GDM1 (cell line): ENCODE results near the gene IL3.
A peak's percentile ranks its signal among the peaks of the same experiment; 100 is the strongest.
"Not testable (repeated sequence)": the region's sequence is repeated elsewhere in the genome, so short reads cannot be mapped to it uniquely, and the experiment has no call there.

Experiments
- DNase-seq: peaks from one replicate; lab custom pipeline; 2025; lab: John Stamatoyannopoulos, UW

Gene IL3

DNA sequence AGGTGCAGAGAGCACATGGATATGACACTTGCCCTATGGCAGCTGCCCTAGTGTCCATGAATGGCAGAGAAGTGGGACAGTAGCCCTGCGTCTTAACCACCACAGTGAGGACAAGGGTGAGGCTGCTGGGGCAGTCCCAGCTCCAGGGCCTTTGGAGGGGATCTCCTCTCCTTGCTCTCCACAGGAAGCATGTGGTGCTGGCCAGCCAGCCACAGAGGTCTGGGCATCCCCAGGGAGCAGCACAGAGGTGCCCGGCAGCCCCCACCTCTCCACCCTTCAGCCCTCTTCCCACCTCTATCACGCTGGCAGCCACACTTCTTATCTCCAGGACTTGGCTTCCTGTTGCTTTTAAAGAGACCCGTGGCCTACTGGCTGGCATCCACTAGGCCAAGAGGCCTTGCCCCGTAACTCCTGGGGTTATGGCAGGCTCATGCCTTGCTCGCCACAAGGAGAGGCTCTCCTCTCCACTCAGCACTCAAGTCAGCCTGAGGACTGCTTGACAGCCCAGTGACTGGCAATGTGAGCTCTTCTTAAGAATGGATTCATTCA lies 35.0 kb downstream of the IL3 start:
- DNase-seq = peak; percentile 38

DNA sequence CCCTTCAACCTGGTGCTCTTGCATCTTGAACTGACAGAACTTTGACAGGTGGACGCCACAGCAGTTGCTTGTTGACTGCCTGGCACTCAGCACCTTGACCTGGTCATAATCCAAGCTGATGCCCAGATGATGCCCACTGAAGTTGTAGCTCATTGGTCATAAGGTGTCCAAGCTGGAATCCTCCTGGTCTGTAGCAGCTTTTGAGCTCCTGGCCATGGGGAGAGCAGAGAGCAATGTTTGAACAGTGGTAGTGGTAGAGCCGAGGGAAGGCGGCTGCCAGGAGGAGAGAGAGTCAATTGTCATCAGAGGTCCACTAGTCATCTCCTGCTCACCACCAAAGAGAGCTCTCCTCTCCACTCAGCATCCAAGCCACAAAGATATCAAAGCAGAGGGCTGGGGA lies 36.4 kb downstream of the IL3 start:
- no peak for DNase-seq

DNA sequence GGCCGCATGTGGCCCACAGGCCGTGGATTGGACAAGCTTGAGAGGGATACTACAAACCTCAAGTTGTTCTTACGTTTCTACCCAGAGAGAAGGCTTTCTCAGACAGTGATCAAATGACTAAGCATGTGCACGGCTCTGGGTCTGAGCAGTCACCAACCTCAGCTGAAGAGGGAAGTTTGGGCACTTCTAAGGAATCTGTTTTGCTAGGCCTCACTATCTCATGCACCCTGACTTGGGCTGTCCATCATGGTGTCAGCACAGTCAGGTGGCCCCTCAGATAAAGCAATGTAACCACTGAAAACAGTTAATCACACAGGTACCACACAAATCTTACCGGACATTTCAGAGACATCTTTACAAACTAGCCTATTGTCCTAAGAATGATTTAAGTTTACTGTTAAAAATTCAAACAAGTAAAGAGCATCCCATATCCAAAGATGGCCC lies 37.7 kb downstream of the IL3 start:
- DNase-seq = peak; percentile 35

DNA sequence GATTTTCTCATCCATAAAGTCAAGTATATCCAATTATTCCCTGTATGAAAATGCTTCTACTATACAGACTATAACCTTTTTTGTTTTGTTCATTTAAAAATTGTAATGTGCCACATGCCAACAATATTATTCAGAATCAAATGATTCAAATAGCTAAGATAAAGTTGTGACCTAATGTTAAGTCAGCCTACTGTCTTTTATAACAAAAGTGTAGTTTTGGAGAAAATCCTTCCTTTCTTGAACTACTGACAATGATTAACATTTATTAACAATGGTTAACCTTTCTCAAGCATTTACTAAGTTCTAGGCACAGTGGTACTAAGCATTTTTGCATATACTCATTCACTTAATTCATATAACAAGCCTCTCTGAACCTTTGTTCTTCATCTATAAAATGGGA lies 38.2 kb downstream of the IL3 start:
- DNase-seq = no peak

DNA sequence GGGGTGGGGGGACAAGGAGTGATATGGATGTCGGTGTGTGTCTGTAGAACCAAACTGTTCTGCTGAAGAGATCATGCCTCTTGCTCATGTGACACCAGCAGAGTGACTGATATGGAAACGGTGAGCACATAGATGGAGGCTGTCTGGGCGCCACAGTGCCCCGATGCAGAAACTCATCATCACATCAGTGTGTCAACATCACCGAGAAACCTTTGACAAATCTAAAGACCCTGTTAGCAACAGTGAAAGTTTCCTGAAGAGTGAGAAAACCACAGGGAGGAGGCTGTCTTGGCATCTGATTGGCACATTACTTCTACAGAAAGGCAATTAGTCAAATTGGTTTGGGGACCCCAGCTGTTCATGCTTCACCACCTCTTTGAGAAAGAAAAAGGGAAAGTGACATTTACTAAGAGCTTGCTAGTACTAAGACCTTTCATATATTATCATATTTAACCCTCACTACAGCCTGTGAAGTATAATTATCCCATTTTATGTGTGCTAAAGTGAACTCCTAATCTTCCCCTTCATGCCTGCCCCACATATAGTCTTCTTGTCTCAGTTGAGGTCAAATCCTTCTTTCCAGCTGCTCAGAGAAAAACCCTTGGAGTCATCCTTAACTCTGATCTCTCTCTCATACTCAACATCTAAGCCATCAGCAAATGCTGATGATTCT lies 38.8 kb downstream of the IL3 start:
- no peak for DNase-seq

DNA sequence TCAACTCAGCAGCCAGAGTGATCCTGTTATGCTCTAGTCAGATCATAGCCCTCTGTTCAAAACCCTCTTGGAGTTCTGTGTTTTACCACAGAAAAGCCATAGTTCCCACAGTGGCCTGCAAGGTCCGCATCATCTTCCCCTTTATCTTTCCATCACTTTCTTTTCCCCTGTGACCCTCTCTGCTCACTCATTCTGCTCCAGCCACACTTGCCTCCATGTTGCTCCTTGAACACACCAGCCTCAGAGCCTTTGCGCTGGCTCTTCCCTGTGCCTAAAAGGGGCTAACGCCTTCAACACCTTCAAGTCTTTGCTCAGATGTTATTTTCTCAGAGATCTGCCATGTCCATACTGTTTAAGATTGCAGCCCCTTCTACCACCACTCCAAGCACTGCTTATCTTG lies 39.5 kb downstream of the IL3 start:
- DNase-seq = no peak

DNA sequence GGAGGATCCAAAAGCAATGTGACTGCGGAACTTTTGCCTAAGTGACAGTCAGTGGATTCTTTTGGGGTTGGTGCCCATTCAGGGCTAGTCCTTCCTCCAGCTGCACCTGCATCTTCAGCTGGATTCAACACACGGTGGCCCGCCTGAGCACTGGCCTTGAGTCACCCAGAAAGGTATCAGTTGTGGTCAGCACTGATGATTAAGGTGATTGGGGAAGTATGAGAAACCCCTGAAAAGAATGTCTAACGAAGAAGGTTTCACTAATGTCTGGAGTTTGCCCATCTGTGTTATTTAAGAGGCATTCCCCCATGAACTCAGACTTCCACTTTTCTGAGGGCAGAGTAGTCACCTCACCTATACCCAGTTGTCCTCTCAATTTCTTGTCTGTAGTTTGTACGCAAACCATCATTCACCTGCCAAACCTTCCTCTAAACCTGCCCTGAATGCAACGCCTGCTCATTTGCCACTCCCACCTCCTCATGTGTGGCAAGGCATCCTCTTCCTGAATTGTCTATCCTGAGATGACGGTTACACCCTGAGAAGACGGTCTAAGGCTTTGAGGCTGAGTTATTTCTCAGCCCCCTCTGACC lies 40.3 kb downstream of the IL3 start:
- DNase-seq = no peak

DNA sequence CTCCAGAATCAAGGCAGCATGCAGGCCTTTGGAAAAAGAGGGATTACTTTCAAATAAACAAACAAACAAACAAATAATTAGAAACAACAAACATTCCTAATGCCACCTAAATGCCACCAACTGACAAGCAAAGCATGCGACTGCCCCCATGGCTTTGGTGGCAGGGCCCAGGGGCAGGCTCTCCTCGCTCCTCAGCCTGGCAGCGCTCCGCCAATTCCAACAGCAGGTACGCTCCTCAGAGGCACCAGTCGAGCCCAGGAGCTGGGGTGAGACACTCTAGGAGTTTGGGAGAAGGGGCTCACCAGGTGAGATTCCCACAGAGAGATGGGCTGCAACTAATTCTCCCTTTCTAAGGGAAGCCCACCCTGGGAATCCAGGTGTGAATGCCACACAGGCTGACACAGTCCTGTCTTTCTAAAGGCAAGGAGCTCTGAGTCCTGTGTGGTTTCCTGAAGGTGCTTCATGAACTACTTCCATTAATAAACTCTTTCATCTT lies 41.0 kb downstream of the IL3 start:
- no peak for DNase-seq

DNA sequence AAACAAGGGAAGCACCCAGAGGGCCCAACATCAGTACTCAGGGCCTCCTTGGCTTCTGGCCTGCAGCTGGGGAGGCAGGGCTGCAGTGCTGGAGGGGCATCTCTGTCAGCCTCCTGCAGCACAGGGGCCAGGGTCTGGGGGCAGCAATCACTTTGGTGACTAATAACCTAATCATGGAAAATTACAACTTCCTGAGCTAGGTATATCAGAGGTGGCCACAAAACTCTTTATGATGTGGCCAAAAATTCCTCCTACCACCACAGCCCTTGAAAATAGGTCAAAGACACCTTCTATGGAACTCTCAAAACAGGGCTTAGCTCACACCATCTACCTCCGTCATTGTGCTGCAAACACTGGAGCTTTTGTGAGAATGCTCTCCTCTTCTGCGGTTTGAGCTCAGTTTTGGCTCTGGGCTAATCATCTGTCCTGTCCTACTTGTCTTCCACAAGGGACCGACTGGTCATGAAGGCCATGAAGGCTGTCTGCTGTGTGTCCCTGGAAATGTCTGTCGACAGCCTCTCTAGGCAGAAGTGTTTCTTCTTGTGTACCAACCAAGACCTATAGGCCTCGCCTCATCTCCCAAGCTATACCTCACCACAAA lies 41.7 kb downstream of the IL3 start:
- no peak for DNase-seq

DNA sequence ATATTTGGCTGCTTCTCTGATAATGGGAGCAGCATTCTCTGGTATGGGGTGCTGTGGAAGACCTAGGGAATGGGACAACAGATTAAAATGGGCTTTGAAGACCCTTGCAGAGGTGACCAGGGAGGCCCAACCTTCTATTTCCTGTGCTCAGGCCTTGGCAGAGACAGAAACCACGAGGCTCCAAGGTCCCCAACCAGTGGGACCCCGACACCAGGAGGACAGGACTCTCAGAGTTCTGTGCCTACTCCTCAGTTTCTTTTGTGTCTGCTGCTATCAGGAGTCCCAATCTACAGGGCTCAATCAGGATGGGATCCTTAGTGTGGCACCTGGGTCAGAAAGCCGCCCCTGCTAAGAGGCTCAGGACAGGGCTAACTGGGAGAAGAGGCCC lies 42.5 kb downstream of the IL3 start:
- no peak for DNase-seq

DNA sequence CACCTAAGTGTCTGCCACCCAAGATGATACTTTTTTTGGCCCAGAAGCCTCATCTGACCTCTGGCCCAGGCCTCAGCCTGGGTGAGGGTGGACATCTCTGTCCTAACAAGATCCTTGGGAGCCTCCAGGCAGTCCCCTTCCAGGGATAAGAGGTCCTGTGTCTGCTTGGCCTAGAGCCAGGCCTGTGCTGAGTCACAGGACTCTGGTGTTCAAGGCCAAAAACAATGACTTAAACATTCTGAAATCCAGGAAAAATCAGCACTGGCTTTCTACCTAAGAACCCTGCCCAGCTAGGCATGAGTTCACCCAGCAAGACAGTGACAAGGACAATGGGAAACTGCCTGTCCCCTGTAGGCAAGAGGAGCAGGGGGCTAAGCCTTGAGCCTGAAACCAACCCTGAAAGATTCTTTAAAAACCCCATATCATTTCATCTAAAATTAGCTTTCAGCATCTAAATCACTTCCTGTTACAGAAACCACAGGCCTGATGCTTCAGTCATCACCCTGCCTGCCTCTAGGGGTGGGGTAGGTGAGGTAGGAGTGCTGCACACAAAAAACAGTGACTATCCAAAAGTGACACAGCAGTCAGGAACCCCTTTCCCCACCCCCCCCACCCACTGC lies 43.0 kb downstream of the IL3 start:
- DNase-seq = no peak

DNA sequence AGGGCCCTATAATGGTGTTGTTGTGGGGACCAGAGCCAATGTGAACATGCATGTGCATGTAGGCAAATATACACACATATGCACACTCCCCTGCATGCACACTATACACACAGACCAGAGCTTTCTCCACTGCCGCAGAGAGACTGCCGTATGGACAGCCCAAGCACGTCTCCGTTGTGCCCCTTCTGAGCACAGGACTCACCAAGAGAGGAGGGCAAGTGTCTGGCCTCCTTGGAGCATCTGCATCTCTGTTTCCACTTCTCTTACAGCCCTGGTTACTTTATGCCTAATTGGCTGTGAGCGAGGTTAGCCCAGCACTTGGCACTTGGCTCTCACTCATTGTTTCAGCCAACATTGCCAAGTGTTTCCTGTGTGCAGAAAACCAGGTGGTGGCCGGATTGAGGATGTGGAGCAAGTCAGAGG lies 43.5 kb downstream of the IL3 start:
- DNase-seq = no peak

DNA sequence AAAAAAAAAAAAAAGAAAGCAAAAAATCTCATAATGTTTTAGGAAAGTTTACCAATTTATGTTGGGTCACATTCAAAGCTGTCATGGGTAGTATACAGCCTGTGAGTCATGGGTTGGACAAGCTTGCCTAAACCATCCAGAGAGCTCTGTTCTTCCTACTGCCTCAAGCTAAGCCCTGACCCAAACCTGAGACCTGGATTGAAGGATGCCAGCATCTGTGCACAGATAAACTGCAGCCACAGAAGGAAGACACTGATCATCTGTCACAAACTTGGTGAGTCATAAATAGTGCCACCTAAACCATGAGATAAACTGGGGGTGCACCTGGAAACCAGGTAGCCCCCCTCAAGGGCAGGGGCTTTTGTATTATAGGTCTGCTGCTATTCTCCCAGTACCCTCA lies 44.1 kb downstream of the IL3 start:
- no peak for DNase-seq

DNA sequence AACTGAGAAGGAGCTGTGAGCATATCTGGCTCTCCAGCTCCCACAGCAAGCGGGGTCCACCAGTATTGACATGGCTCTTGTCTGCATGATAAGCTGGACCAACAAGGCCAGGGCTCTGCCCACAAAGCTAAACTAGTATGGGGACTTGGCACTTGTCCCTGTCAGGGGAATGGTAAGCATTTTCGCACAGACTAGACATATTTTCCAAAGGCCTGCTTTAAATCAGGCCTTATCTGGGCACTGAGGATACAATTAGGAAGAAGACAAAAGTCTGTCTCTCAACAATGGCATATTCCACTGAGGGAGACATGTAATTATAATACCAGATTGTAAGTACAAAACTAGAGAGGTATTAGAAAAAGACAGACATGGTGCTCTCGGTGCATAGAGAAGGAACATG lies 45.2 kb downstream of the IL3 start:
- DNase-seq = no peak

DNA sequence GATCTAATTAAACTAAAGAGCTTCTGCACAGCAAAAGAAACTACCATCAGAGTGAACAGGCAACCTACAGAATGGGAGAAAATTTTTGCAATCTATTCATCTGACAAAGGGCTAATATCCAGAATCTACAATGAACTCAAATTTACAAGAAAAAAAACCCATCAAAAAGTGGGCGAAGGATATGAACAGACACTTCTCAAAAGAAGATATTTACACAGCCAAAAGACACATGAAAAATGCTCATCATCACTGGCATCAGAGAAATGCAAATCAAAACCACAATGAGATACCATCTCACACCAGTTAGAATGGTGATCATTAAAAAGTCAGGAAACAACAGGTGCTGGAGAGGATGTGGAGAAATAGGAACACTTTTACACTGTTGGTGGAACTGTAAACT lies 48.0 kb downstream of the IL3 start:
- not testable (repeated sequence) for DNase-seq

DNA sequence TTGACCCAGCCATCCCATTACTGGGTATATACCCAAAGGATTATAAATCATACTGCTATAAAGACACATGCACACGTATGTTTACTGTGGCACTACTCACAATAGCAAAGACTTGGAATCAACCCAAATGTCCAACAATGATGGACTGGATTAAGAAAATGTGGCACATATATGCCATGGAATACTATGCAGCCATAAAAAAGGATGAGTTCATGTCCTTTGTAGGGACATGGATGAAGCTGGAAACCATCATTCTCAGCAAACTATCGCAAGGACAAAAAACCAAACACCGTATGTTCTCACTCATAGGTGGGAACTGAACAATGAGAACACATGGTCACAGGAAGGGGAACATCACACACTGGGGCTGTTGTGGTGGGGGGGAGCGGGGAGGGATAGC lies 48.5 kb downstream of the IL3 start:
- not testable (repeated sequence) for DNase-seq

DNA sequence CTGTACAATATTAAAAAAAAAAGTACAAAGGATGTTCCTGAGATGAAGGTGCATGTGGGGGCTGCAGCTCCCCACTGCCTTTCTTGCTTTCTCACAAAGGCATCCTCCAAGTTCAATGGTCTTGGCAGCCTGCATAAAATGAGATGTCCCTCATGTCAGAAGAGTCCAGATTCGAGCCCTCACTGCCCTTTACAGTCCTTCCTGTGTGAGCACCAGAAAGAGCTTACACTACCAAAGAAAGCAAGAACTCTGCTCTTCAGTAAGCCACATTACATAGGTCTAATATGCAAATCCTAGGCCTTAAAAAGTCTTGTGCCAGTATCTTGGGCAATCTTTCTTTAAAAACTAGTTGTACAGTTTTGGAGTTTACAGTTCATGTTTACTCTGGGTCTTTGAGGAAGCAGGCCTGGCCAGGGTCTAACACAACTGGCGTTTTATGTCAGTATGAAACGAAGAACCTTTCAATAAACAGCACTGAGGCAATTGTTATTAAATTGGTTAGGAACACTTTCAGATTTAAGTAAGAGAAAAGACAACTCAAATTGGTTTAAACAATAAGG lies 49.1 kb downstream of the IL3 start:
- no peak for DNase-seq

DNA sequence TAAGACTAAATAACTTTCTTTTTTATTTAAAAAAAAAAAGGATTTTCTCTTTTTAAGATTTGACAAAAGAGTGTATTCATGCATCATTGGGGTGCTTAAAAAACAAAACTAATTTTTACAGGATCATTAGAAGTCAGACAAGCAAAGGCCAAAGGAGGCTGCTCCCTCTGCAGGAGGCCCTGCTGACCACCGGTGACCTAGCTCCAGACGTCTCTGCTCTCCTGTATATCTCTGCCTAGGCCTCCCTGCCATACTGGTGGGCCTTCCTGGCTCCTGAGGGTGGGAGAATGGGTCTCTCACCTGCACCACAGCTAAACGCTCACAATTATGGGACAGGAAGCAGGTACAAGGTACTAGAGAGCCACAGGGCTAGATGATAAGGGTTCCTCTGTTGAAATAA lies 49.7 kb downstream of the IL3 start:
- no peak for DNase-seq

DNA sequence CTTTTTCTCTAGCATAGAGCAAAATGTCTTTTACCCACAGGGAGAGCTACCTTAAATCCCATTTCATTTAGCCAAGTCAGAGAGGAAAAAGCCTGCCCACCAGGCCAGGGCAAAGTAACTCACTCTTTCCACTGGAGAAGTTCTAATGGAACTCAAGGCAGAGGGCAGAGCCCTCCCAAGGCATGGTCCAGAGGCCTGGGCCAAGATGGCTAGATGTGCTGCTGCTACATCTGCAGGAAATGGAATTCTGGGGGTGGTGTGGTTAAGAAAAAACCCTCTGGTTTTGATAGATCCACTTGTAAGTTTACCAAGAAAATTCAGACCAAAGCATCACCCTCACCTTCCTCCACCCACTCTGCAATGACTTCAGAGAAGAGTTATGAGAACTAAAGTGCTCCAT lies 50.5 kb downstream of the IL3 start:
- DNase-seq = no peak

DNA sequence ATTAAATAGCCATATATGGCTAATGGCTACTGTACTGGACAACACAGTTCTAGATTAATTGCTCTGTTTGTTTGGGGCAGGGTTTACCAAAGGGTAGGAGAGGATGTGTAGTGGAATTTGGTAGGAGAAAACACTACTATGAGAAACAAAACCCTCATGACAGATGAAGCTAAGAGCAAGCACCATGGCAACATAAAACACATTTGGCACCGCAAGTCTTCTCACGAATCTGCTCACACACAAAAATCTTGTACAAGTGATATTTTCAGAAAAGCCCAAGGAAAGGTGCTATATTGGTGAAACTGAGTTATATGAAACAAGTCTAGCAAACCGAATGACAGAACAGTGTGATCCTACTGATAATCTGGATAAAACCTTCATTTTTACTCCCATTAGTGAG lies 51.7 kb downstream of the IL3 start:
- DNase-seq = no peak
